ENCODE results near the gene UBE2I.

The UBE2I gene

GRCh38 chr16:1357906-1358566 is 48.6 kb downstream of the UBE2I start:
- Histone ChIP-seq H3K27me3 (ENCODE audit: control insufficient read depth, insufficient read depth, low read length, poor library complexity, severe bottlenecking) (no peaks in the 10 kb centered on the region), H3K36me3 (ENCODE audit: control insufficient read depth, insufficient read depth, low read length) (peaks cover 9% of the 10 kb centered on the region), H3K27ac (ENCODE audit: insufficient read depth, low read depth, low read length, poor library complexity, severe bottlenecking) (no peak overlapping the region), H3K4me3 (ENCODE audit: insufficient read depth, low read depth, low read length) (no peak overlapping the region), H3K4me1 (ENCODE audit: control insufficient read depth, insufficient read depth, low read length) (no peaks in the 10 kb centered on the region), H3K9me3 (ENCODE audit: control insufficient read depth, low read length) (no peaks in the 10 kb centered on the region)
- WGBS, 2 experiments: 91% methylated on average over 19 of the region's 19 CpGs

- Histone ChIP-seq H3K4me1 (ENCODE audit: control insufficient read depth, insufficient read depth, low read length) (no peaks in the 10 kb centered on the region), H3K27me3 (ENCODE audit: control insufficient read depth, insufficient read depth, low read length, poor library complexity, severe bottlenecking) (no peaks in the 10 kb centered on the region), H3K27ac (ENCODE audit: insufficient read depth, low read depth, low read length, poor library complexity, severe bottlenecking) (no peak overlapping the region), H3K9me3 (ENCODE audit: control insufficient read depth, low read length) (no peaks in the 10 kb centered on the region), H3K4me3 (ENCODE audit: insufficient read depth, low read depth, low read length) (no peak overlapping the region), H3K36me3 (ENCODE audit: control insufficient read depth, insufficient read depth, low read length) (peaks cover 13% of the 10 kb centered on the region)
- 96 to 97% methylated on average over 43 of the region's 43 CpGs for WGBS, 2 experiments
Measured at GRCh38 chr16:1361685-1362360, 52.4 kb downstream of the UBE2I start.

- WGBS, 2 experiments: 96 to 97% methylated on average over 11 of the region's 11 CpGs
- Histone ChIP-seq H3K27ac (ENCODE audit: insufficient read depth, low read depth, low read length, poor library complexity, severe bottlenecking) (no peak overlapping the region), H3K4me1 (ENCODE audit: control insufficient read depth, insufficient read depth, low read length) (no peaks in the 10 kb centered on the region), H3K36me3 (ENCODE audit: control insufficient read depth, insufficient read depth, low read length) (peaks cover 13% of the 10 kb centered on the region), H3K9me3 (ENCODE audit: control insufficient read depth, low read length) (no peaks in the 10 kb centered on the region), H3K27me3 (ENCODE audit: control insufficient read depth, insufficient read depth, low read length, poor library complexity, severe bottlenecking) (no peaks in the 10 kb centered on the region), H3K4me3 (ENCODE audit: insufficient read depth, low read depth, low read length) (no peak overlapping the region)
Measured at GRCh38 chr16:1362807-1363206, 53.4 kb downstream of the UBE2I start.

- 65 to 66% methylated on average over 18 of the region's 18 CpGs for WGBS, 2 experiments
- Histone ChIP-seq H3K27ac (ENCODE audit: insufficient read depth, low read depth, low read length, poor library complexity, severe bottlenecking) (no peak overlapping the region), H3K4me3 (ENCODE audit: insufficient read depth, low read depth, low read length) (no peak overlapping the region), H3K9me3 (ENCODE audit: control insufficient read depth, low read length) (no peaks in the 10 kb centered on the region), H3K27me3 (ENCODE audit: control insufficient read depth, insufficient read depth, low read length, poor library complexity, severe bottlenecking) (no peaks in the 10 kb centered on the region), H3K4me1 (ENCODE audit: control insufficient read depth, insufficient read depth, low read length) (no peaks in the 10 kb centered on the region), H3K36me3 (ENCODE audit: control insufficient read depth, insufficient read depth, low read length) (peaks cover 13% of the 10 kb centered on the region)
Measured at GRCh38 chr16:1363501-1364041, 54.1 kb downstream of the UBE2I start.

- Histone ChIP-seq H3K9me3 (ENCODE audit: control insufficient read depth, low read length) (no peaks in the 10 kb centered on the region), H3K36me3 (ENCODE audit: control insufficient read depth, insufficient read depth, low read length) (peaks cover 13% of the 10 kb centered on the region), H3K4me3 (ENCODE audit: insufficient read depth, low read depth, low read length) (no peak overlapping the region), H3K27ac (ENCODE audit: insufficient read depth, low read depth, low read length, poor library complexity, severe bottlenecking) (no peak overlapping the region), H3K4me1 (ENCODE audit: control insufficient read depth, insufficient read depth, low read length) (no peaks in the 10 kb centered on the region), H3K27me3 (ENCODE audit: control insufficient read depth, insufficient read depth, low read length, poor library complexity, severe bottlenecking) (no peaks in the 10 kb centered on the region)
- 92 to 95% methylated on average over 22 of the region's 22 CpGs for WGBS, 2 experiments
Measured at GRCh38 chr16:1364510-1364909, 55.1 kb downstream of the UBE2I start.

GRCh38 chr16:1366060-1366711 is 56.8 kb downstream of the UBE2I start:
- WGBS, 2 experiments: 91 to 92% methylated on average over 29 of the region's 29 CpGs
- peaks cover 13% of the 10 kb centered on the region for H3K36me3 ChIP-seq (ENCODE audit: control insufficient read depth, insufficient read depth, low read length)
- no peaks in the 10 kb centered on the region for H3K9me3 ChIP-seq (ENCODE audit: control insufficient read depth, low read length)
- H3K4me3 ChIP-seq (ENCODE audit: insufficient read depth, low read depth, low read length): no peak overlapping the region
- no peaks in the 10 kb centered on the region for H3K27me3 ChIP-seq (ENCODE audit: control insufficient read depth, insufficient read depth, low read length, poor library complexity, severe bottlenecking)
- no peak overlapping the region for H3K27ac ChIP-seq (ENCODE audit: insufficient read depth, low read depth, low read length, poor library complexity, severe bottlenecking)
- H3K4me1 ChIP-seq (ENCODE audit: control insufficient read depth, insufficient read depth, low read length): no peaks in the 10 kb centered on the region

GRCh38 chr16:1366712-1367299 is 57.4 kb downstream of the UBE2I start:
- Histone ChIP-seq H3K27ac (ENCODE audit: insufficient read depth, low read depth, low read length, poor library complexity, severe bottlenecking) (no peak overlapping the region), H3K4me1 (ENCODE audit: control insufficient read depth, insufficient read depth, low read length) (no peaks in the 10 kb centered on the region), H3K9me3 (ENCODE audit: control insufficient read depth, low read length) (no peaks in the 10 kb centered on the region), H3K27me3 (ENCODE audit: control insufficient read depth, insufficient read depth, low read length, poor library complexity, severe bottlenecking) (no peaks in the 10 kb centered on the region), H3K36me3 (ENCODE audit: control insufficient read depth, insufficient read depth, low read length) (peaks cover 13% of the 10 kb centered on the region), H3K4me3 (ENCODE audit: insufficient read depth, low read depth, low read length) (no peak overlapping the region)
- WGBS, 2 experiments: 93% methylated on average over 24 of the region's 24 CpGs

GRCh38 chr16:1367486-1368174 is 58.2 kb downstream of the UBE2I start:
- H3K4me1 ChIP-seq (ENCODE audit: control insufficient read depth, insufficient read depth, low read length): no peaks in the 10 kb centered on the region
- H3K9me3 ChIP-seq (ENCODE audit: control insufficient read depth, low read length): no peaks in the 10 kb centered on the region
- H3K4me3 ChIP-seq (ENCODE audit: insufficient read depth, low read depth, low read length): no peak overlapping the region
- H3K36me3 ChIP-seq (ENCODE audit: control insufficient read depth, insufficient read depth, low read length): peaks cover 7% of the 10 kb centered on the region
- H3K27me3 ChIP-seq (ENCODE audit: control insufficient read depth, insufficient read depth, low read length, poor library complexity, severe bottlenecking): no peaks in the 10 kb centered on the region
- H3K27ac ChIP-seq (ENCODE audit: insufficient read depth, low read depth, low read length, poor library complexity, severe bottlenecking): no peak overlapping the region
- WGBS, 2 experiments: 95 to 96% methylated on average over 22 to 23 of the region's 27 CpGs

- no peaks in the 10 kb centered on the region for H3K4me1 ChIP-seq (ENCODE audit: control insufficient read depth, insufficient read depth, low read length)
- H3K27ac ChIP-seq (ENCODE audit: insufficient read depth, low read depth, low read length, poor library complexity, severe bottlenecking): no peak overlapping the region
- no peak overlapping the region for H3K4me3 ChIP-seq (ENCODE audit: insufficient read depth, low read depth, low read length)
- WGBS, 2 experiments: 94% methylated on average over 31 to 33 of the region's 33 CpGs
- H3K27me3 ChIP-seq (ENCODE audit: control insufficient read depth, insufficient read depth, low read length, poor library complexity, severe bottlenecking): no peaks in the 10 kb centered on the region
- H3K9me3 ChIP-seq (ENCODE audit: control insufficient read depth, low read length): no peaks in the 10 kb centered on the region
- peaks cover under 1% of the 10 kb centered on the region for H3K36me3 ChIP-seq (ENCODE audit: control insufficient read depth, insufficient read depth, low read length)
Measured at GRCh38 chr16:1371054-1371978, 61.9 kb downstream of the UBE2I start.

Data from ectodermal cell (in vitro differentiated cells).